HepG2 (cell line): ENCODE data around the gene RNF182. TPM values are rescaled to one million over a fixed set of nuclear protein-coding genes. Genes with fewer than 3 reads are reported as not detected.

Experiments
- ETS1 ChIP-seq: sonication (generic); formaldehyde crosslinking; IDR thresholded peaks from 2 replicates; pipeline ENCODE4 v1.4.0; 2020; ENCODE audit warnings: missing genetic modification reagents
- ZNF430 ChIP-seq: sonication (generic); formaldehyde crosslinking; IDR thresholded peaks from 2 replicates; pipeline ENCODE4 v1.9.0; 2021; ENCODE audit warnings: mild to moderate bottlenecking, missing genetic modification reagents
- polyA plus RNA-seq, 8 experiments: library from polyadenylated mRNA; depleted of rRNA in 3 of 8; stranded (reverse) in 7 of 8; unstranded in 1 of 8; fragments of >200 nt; fragmentation: Illumina TruSeq in 4 of 8; extraction: Trizol in 4 of 8; gene quantifications; 2 replicates each; pipeline versions ENCODE4 v1.2.1 to v1.2.3, GENCODE V29; 2011 to 2016; ENCODE audit warnings: low read depth in 4 of 8, missing spikeins in 1 of 8, mixed read lengths in 1 of 8; ENCODE audit not compliant: insufficient read depth in 1 of 8
- total RNA-seq, 5 experiments: library from RNA; depleted of rRNA; stranded (reverse); fragments of >200 nt; fragmentation: Illumina TruSeq; extraction: Trizol; gene quantifications; 2 replicates each; pipeline ENCODE4 v1.2.3, GENCODE V29; 2016; ENCODE audit warnings: low read depth in 1 of 5
- TF ChIP-seq, protein P1 (sequence below): sonication (generic); formaldehyde crosslinking; IDR thresholded peaks from one replicate; pipeline ENCODE4 v1.5.1; 2020; ENCODE audit warnings: mild to moderate bottlenecking, missing genetic modification reagents; ENCODE audit errors: not compliant biosample characterization
- TF ChIP-seq, protein P2 (sequence below): sonication (generic); formaldehyde crosslinking; IDR thresholded peaks from 2 replicates; pipeline ENCODE4 v1.5.1; 2020; ENCODE audit warnings: missing genetic modification reagents, mild to moderate bottlenecking, borderline replicate concordance

Gene RNF182
- total and polyA plus RNA-seq, 2 of the 13 experiments (the other 11 are each of a cell fraction or from before 2014, with no cell fraction given), result not detected

- TF ChIP-seq, protein P1, sequence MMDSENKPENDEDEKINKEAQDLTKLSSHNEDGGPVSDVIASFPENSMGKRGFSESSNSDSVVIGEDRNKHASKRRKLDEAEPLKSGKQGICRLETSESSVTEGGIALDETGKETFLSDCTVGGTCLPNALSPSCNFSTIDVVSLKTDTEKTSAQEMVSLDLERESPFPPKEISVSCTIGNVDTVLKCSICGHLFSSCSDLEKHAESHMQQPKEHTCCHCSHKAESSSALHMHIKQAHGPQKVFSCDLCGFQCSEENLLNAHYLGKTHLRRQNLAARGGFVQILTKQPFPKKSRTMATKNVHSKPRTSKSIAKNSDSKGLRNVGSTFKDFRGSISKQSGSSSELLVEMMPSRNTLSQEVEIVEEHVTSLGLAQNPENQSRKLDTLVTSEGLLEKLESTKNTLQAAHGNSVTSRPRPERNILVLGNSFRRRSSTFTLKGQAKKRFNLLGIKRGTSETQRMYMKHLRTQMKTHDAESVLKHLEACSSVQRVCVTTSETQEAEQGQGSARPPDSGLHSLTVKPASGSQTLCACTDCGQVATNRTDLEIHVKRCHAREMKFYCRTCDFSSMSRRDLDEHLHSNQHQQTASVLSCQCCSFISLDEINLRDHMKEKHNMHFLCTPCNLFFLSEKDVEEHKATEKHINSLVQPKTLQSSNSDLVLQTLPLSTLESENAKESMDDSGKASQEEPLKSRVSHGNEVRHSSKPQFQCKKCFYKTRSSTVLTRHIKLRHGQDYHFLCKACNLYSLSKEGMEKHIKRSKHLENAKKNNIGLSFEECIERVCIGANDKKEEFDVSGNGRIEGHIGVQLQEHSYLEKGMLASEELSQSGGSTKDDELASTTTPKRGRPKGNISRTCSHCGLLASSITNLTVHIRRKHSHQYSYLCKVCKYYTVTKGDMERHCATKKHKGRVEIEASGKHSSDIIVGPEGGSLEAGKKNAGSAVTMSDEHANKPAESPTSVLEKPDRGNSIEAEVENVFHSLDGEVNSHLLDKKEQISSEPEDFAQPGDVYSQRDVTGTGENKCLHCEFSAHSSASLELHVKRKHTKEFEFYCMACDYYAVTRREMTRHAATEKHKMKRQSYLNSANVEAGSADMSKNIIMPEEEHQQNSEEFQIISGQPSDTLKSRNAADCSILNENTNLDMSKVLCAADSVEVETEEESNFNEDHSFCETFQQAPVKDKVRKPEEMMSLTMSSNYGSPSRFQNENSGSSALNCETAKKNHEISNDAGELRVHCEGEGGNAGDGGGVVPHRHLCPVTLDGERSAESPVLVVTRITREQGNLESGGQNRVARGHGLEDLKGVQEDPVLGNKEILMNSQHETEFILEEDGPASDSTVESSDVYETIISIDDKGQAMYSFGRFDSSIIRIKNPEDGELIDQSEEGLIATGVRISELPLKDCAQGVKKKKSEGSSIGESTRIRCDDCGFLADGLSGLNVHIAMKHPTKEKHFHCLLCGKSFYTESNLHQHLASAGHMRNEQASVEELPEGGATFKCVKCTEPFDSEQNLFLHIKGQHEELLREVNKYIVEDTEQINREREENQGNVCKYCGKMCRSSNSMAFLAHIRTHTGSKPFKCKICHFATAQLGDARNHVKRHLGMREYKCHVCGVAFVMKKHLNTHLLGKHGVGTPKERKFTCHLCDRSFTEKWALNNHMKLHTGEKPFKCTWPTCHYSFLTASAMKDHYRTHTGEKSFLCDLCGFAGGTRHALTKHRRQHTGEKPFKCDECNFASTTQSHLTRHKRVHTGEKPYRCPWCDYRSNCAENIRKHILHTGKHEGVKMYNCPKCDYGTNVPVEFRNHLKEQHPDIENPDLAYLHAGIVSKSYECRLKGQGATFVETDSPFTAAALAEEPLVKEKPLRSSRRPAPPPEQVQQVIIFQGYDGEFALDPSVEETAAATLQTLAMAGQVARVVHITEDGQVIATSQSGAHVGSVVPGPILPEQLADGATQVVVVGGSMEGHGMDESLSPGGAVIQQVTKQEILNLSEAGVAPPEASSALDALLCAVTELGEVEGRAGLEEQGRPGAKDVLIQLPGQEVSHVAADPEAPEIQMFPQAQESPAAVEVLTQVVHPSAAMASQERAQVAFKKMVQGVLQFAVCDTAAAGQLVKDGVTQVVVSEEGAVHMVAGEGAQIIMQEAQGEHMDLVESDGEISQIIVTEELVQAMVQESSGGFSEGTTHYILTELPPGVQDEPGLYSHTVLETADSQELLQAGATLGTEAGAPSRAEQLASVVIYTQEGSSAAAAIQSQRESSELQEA (CRISPR knock-in tag), result no peak
- TF ChIP-seq, protein P2, sequence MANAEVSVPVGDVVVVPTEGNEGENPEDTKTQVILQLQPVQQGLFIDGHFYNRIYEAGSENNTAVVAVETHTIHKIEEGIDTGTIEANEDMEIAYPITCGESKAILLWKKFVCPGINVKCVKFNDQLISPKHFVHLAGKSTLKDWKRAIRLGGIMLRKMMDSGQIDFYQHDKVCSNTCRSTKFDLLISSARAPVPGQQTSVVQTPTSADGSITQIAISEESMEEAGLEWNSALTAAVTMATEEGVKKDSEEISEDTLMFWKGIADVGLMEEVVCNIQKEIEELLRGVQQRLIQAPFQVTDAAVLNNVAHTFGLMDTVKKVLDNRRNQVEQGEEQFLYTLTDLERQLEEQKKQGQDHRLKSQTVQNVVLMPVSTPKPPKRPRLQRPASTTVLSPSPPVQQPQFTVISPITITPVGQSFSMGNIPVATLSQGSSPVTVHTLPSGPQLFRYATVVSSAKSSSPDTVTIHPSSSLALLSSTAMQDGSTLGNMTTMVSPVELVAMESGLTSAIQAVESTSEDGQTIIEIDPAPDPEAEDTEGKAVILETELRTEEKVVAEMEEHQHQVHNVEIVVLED (CRISPR knock-in tag), result no peak
- TF ChIP-seq ETS1 (CRISPR knock-in tag) (no peak), ZNF430 (CRISPR knock-in tag) (no peak)
Observed at GRCh38 chr6:13911337-13911736, 13.4 kb upstream of the RNF182 start (continued).
